Mucosa of rectum (tissue), 2 donors: ENCODE data around the gene SYNDIG1L.

Experiments
- H3K27ac ChIP-seq, 2 donors: one replicate each; pipeline ENCODE4 v1.7.0; 2013; ENCODE audit warnings: inconsistent platforms in 2 of 2, low read depth in 2 of 2, low read length in 2 of 2
- H3K27me3 ChIP-seq, 2 donors: one replicate each; pipeline ENCODE4 v1.7.0; 2013; ENCODE audit warnings: low read length in 2 of 2; ENCODE audit not compliant: control insufficient read depth in 2 of 2, insufficient read depth in 2 of 2
- H3K36me3 ChIP-seq, 2 donors: one replicate each; pipeline ENCODE4 v1.7.0; 2013; ENCODE audit warnings: low read length in 2 of 2; ENCODE audit not compliant: control insufficient read depth in 2 of 2, insufficient read depth in 2 of 2
- H3K4me1 ChIP-seq, 2 donors: one replicate each; pipeline ENCODE4 v1.7.0; 2013; ENCODE audit warnings: low read length in 2 of 2, mild to moderate bottlenecking in 1 of 2; ENCODE audit not compliant: control insufficient read depth in 2 of 2, insufficient read depth in 2 of 2
- H3K4me3 ChIP-seq, 2 donors: one replicate each; pipeline ENCODE4 v1.7.0; 2013; ENCODE audit warnings: low read length in 2 of 2
- H3K9ac ChIP-seq, 2 donors: one replicate each; pipeline ENCODE4 v1.7.0; 2013; ENCODE audit warnings: low read length in 2 of 2, low read depth in 1 of 2, mild to moderate bottlenecking in 1 of 2
- H3K9me3 ChIP-seq, 2 donors: one replicate each; pipeline ENCODE4 v1.7.0; 2013; ENCODE audit warnings: low read length in 2 of 2; ENCODE audit not compliant: control insufficient read depth in 2 of 2
- donor health status: healthy.
- donor health status: Normal muscosa, but diverticular disease.

SYNDIG1L gene

DNA sequence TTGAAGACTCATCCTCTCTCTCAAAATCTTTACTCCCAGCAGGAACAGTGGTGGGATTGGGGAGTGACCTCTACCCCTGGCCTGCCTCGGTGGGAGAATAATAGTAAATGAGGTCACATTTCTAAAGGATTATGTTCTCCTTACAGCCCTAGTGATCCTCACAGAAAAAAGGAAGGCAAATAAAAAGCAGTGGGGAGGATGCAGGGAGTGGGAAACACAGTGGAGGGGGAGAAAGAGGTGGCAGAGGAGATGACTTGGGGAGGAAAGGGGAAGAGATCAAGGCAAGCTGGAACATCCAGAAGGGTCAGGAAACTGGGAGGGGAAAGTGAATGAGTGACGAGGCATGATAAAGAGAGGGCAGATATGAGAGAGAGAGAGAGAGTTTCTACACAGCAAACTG, 8.3 kb upstream of the SYNDIG1L start:
- Histone ChIP-seq H3K27ac (no peak overlapping the region), H3K36me3 (no peaks in the 10 kb centered on the region), H3K9me3 (no peaks in the 10 kb centered on the region), H3K9ac (no peak overlapping the region), H3K4me3 (no peak overlapping the region), H3K4me1 (peaks cover 0 to 5% of the 10 kb centered on the region in 2 donors), H3K27me3 (no peaks in the 10 kb centered on the region)

GRCh38 chr14:74429991-74430390, 4.0 kb upstream of the SYNDIG1L start:
- no peaks in the 10 kb centered on the region for H3K36me3 ChIP-seq

DNA sequence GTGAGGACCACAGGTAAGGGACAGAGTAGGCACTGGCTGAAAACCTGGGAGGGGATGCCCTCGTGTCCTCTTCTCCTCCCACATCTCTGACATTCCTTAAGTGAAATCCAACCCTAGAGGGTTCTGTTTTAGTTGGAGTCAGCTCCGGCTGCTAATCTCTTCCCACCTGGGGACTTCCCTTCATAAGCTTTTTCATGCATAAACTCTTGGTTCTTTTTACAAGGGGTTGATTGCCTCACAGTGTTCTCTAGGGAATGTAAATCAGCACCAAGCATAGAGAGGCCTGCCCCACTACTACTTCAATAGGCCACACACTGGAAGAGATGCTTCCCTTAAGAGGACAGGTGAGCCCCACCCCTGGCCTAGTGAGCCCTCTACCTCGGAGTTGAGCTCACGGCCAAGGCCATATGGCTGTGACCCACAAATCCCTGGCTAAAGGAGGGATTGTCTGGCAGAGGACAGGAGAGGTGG, 3.2 kb upstream of the SYNDIG1L start:
- H3K4me1 ChIP-seq: no peaks in the 10 kb centered on the region

More at GRCh38 chr14:74429991-74430390, 4.0 kb upstream of the SYNDIG1L start:
- H3K4me1 ChIP-seq: no peaks in the 10 kb centered on the region
- H3K27me3 ChIP-seq: peaks cover 0 to 11% of the 10 kb centered on the region in 2 donors
- H3K9me3 ChIP-seq: no peaks in the 10 kb centered on the region
- H3K9ac ChIP-seq: no peak overlapping the region
- H3K4me3 ChIP-seq: no peak overlapping the region
- H3K27ac ChIP-seq: no peak overlapping the region

GRCh38 chr14:74427651-74428050, 1.6 kb upstream of the SYNDIG1L start:
- Histone ChIP-seq H3K4me1 (no peaks in the 10 kb centered on the region), H3K4me3 (no peak overlapping the region), H3K27ac (no peak overlapping the region), H3K27me3 (peaks cover 2 to 15% of the 10 kb centered on the region in 2 donors), H3K9me3 (no peaks in the 10 kb centered on the region), H3K9ac (no peak overlapping the region), H3K36me3 (no peaks in the 10 kb centered on the region)

More for the DNA sequence above, 3.2 kb upstream of the SYNDIG1L start:
- Histone ChIP-seq H3K27ac (no peak overlapping the region), H3K4me3 (no peak overlapping the region), H3K9ac (no peak overlapping the region), H3K27me3 (peaks cover 0 to 11% of the 10 kb centered on the region in 2 donors), H3K9me3 (no peaks in the 10 kb centered on the region), H3K36me3 (no peaks in the 10 kb centered on the region)

DNA sequence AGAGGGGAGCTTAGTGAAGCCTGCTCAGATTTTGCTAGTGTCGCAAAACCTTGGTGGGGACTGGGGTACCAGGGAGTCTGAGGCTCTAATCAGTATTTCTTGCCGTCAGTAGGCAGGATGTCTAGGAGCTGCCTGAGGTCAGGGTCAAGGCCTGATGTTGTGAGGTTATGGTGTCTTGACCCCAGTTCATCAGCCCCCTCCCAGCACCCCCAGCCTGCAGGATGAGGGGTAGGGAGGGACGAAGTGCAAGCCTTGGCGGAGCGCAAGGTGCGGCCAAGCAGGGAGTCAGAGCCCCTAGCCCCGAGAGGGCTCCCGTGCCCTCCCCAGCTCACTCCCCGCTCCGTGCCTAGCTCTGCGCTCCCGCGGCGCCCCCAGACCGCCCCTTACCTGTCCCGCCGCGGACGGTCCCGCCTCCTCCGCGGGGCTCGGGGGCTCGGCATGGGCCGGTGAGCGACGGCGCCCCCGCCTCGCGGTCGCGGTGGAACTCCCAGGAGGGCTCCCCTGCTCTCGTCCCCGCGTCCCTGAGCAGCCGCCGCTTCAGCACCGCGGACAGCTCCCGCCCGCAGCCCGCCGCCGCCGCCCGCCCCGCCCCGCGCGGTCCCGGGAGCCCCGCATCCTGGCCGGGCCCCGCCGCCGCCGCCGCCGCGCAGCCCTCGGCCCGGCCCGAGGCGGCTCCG, 347 bp downstream of the SYNDIG1L start:
- Histone ChIP-seq H3K36me3 (no peaks in the 10 kb centered on the region), H3K9me3 (no peaks in the 10 kb centered on the region), H3K27ac (no peak overlapping the region), H3K4me1 (no peaks in the 10 kb centered on the region), H3K4me3 (no peak overlapping the region), H3K9ac (no peak overlapping the region), H3K27me3 (peaks cover 2 to 18% of the 10 kb centered on the region in 2 donors)

- H3K9me3 ChIP-seq: no peaks in the 10 kb centered on the region
- no peaks in the 10 kb centered on the region for H3K36me3 ChIP-seq
- no peak overlapping the region for H3K4me3 ChIP-seq
- no peak overlapping the region for H3K9ac ChIP-seq
- H3K27ac ChIP-seq: no peak overlapping the region
- peaks cover 2 to 18% of the 10 kb centered on the region in 2 donors for H3K27me3 ChIP-seq
- H3K4me1 ChIP-seq: no peaks in the 10 kb centered on the region
These were observed 1.4 kb downstream of the SYNDIG1L start for GRCh38 chr14:74424606-74425005.

- peaks cover 2 to 18% of the 10 kb centered on the region in 2 donors for H3K27me3 ChIP-seq
- H3K36me3 ChIP-seq: no peaks in the 10 kb centered on the region
- H3K9ac ChIP-seq: no peak overlapping the region
- H3K4me1 ChIP-seq: no peaks in the 10 kb centered on the region
- no peaks in the 10 kb centered on the region for H3K9me3 ChIP-seq
- H3K4me3 ChIP-seq: no peak overlapping the region
- no peak overlapping the region for H3K27ac ChIP-seq
These were observed 2.8 kb downstream of the SYNDIG1L start for GRCh38 chr14:74423246-74423645.

DNA sequence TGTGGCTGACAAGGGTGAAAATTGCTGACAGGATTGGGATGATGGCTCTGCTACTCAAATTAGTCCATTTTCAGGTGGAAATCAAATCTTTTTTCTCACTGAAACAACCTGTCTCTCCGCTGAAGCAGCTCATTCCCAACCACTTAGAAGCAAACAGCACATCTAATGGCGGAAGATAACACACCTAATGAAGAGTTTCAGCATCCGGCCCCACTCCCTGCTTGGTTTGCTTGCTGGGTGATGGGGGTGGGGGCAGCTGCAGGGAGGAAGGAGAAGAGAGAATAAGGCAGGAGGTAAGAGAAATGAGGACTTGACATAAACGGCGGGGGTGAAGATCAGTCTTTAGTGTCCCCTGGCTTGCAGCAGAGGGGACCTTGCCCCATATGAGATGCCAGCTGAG, 4.0 kb downstream of the SYNDIG1L start:
- no peak overlapping the region for H3K27ac ChIP-seq
- H3K36me3 ChIP-seq: no peaks in the 10 kb centered on the region
- H3K27me3 ChIP-seq: peaks cover 2 to 12% of the 10 kb centered on the region in 2 donors
- H3K9ac ChIP-seq: no peak overlapping the region
- H3K9me3 ChIP-seq: no peaks in the 10 kb centered on the region
- H3K4me1 ChIP-seq: no peaks in the 10 kb centered on the region
- H3K4me3 ChIP-seq: no peak overlapping the region

GRCh38 chr14:74419086-74419485, 6.9 kb downstream of the SYNDIG1L start:
- Histone ChIP-seq H3K9ac (no peak overlapping the region), H3K36me3 (no peaks in the 10 kb centered on the region), H3K4me1 (no peaks in the 10 kb centered on the region), H3K9me3 (no peaks in the 10 kb centered on the region), H3K27me3 (peaks cover 2 to 9% of the 10 kb centered on the region in 2 donors), H3K27ac (no peak overlapping the region), H3K4me3 (no peak overlapping the region)

- H3K36me3 ChIP-seq: no peaks in the 10 kb centered on the region
- H3K9me3 ChIP-seq: no peaks in the 10 kb centered on the region
- H3K27me3 ChIP-seq: peaks cover 0 to 10% of the 10 kb centered on the region in 2 donors
- no peaks in the 10 kb centered on the region for H3K4me1 ChIP-seq
- no peak overlapping the region for H3K27ac ChIP-seq
- H3K4me3 ChIP-seq: no peak overlapping the region
- no peak overlapping the region for H3K9ac ChIP-seq
These were observed 8.0 kb downstream of the SYNDIG1L start for GRCh38 chr14:74418031-74418430.
